Measurements from ENCODE around the gene SLC35F1.

SLC35F1 gene

DNA sequence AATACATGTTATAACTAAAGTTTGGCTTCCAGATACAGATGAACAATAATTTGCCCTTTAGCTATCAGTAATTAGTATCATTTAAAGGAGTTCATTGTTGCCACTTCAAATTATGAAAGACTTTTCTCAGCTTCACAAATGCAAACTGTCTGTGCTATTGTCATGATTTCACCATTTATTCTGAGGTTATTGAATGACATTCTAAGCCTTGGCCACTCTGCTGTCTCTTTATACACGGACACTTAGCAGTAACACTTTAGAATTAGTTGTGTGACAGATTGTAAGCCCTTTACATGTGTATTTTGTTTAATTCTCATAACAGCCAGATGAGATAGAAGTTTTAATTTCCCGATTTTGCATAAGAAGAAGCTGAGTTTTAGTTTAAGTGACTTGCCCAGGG lies 176.6 kb downstream of the SLC35F1 start:
- H3K27ac ChIP-seq (replicated peaks; ENCODE audit: low read length): no peak overlapping the region
- H3K4me2 ChIP-seq (ENCODE audit: insufficient read depth, low read length, poor library complexity, severe bottlenecking): no peak overlapping the region
- no peak overlapping the region for H2AFZ ChIP-seq (ENCODE audit: low read length)
- H2BK5ac ChIP-seq (ENCODE audit: low read length): no peak overlapping the region
- WGBS, 2 donors (ENCODE audit: extremely low coverage in 2 of 2, insufficient read length in 2 of 2, insufficient replicate concordance in 1 of 2): no CpG with 5 or more reads among the region's 2 CpGs
- no peak overlapping the region for H4K91ac ChIP-seq (ENCODE audit: low read depth, low read length, poor library complexity)
- no peaks in the 10 kb centered on the region for H3K79me1 ChIP-seq (ENCODE audit: low read depth, low read length)
- H3K23ac ChIP-seq (ENCODE audit: low read depth, low read length, poor library complexity): no peak overlapping the region
- no peak overlapping the region for H3K14ac ChIP-seq (ENCODE audit: low read length)
- no peak overlapping the region for H2BK12ac ChIP-seq (ENCODE audit: low read length)
- no peak overlapping the region for H3K9ac ChIP-seq (ENCODE audit: low read depth, low read length, poor library complexity)
- DNase-seq (ENCODE audit: low spot score): no peak
- no peak overlapping the region for H4K8ac ChIP-seq (ENCODE audit: low read depth, low read length)
- no peaks in the 10 kb centered on the region for H3K36me3 ChIP-seq (replicated peaks in 1 of 2; ENCODE audit: control insufficient read depth in 2 of 2, insufficient read depth in 2 of 2, low read length in 2 of 2)
- no peak overlapping the region for H3K4me3 ChIP-seq (ENCODE audit: low read length in 2 of 2)
- no peak overlapping the region for H2AK5ac ChIP-seq (ENCODE audit: low read depth, low read length)
- H3K4me1 ChIP-seq (ENCODE audit: control insufficient read depth in 2 of 2, insufficient read depth in 1 of 2, low read depth in 1 of 2, low read length in 2 of 2): no peaks in the 10 kb centered on the region
- no peak overlapping the region for H2BK15ac ChIP-seq (ENCODE audit: low read length)
- H2BK120ac ChIP-seq (ENCODE audit: low read depth, low read length): no peak overlapping the region
- H3K27me3 ChIP-seq (ENCODE audit: control insufficient read depth in 3 of 3, insufficient read depth in 3 of 3, low read depth in 1 of 3, low read length in 3 of 3): no peaks in the 10 kb centered on the region
- no peak overlapping the region for H3K18ac ChIP-seq (ENCODE audit: low read length)
- no peaks in the 10 kb centered on the region for H3K9me3 ChIP-seq (replicated peaks in 1 of 2; ENCODE audit: control insufficient read depth in 2 of 2, insufficient read depth in 1 of 2, low read depth in 1 of 2, low read length in 2 of 2)
- H3K4ac ChIP-seq (ENCODE audit: low read length): no peak overlapping the region

DNA sequence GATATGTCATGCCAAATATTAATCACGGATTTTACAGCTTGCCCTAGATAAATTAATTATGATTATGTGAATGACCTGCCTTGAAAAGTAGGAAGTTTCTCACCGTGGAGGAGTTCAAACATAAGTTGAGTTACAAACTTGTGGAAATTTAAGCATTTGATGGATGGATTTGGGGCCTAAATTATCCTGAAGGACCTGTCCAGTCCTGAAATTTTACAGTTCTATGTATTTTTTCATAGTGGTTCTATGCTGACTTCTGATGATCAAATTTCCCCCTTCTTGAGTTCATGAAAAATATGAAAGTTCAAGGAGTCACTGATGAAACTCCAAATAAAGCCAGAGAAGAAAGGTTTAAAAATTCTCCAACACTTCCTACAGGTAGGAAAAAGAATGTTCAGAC lies 178.6 kb downstream of the SLC35F1 start:
- no peak overlapping the region for H2BK5ac ChIP-seq (ENCODE audit: low read length)
- H3K27me3 ChIP-seq (ENCODE audit: control insufficient read depth in 3 of 3, insufficient read depth in 3 of 3, low read depth in 1 of 3, low read length in 3 of 3): no peaks in the 10 kb centered on the region
- H3K36me3 ChIP-seq (replicated peaks in 1 of 2; ENCODE audit: control insufficient read depth in 2 of 2, insufficient read depth in 2 of 2, low read length in 2 of 2): no peaks in the 10 kb centered on the region
- no peak for DNase-seq (ENCODE audit: low spot score)
- H2BK12ac ChIP-seq (ENCODE audit: low read length): no peak overlapping the region
- no peak overlapping the region for H3K18ac ChIP-seq (ENCODE audit: low read length)
- H3K4ac ChIP-seq (ENCODE audit: low read length): no peak overlapping the region
- no peak overlapping the region for H3K9ac ChIP-seq (ENCODE audit: low read depth, low read length, poor library complexity)
- H3K14ac ChIP-seq (ENCODE audit: low read length): no peak overlapping the region
- H4K91ac ChIP-seq (ENCODE audit: low read depth, low read length, poor library complexity): no peak overlapping the region
- no peak overlapping the region for H2BK120ac ChIP-seq (ENCODE audit: low read depth, low read length)
- H3K27ac ChIP-seq (replicated peaks; ENCODE audit: low read length): no peak overlapping the region
- no peak overlapping the region for H3K23ac ChIP-seq (ENCODE audit: low read depth, low read length, poor library complexity)
- H2AK5ac ChIP-seq (ENCODE audit: low read depth, low read length): no peak overlapping the region
- no peak overlapping the region for H2BK15ac ChIP-seq (ENCODE audit: low read length)
- H3K4me1 ChIP-seq (ENCODE audit: control insufficient read depth in 2 of 2, insufficient read depth in 1 of 2, low read depth in 1 of 2, low read length in 2 of 2): no peaks in the 10 kb centered on the region
- peaks cover 0 to 5% of the 10 kb centered on the region in 2 donors for H3K9me3 ChIP-seq (replicated peaks in 1 of 2; ENCODE audit: control insufficient read depth in 2 of 2, insufficient read depth in 1 of 2, low read depth in 1 of 2, low read length in 2 of 2)
- H3K4me2 ChIP-seq (ENCODE audit: insufficient read depth, low read length, poor library complexity, severe bottlenecking): no peak overlapping the region
- no peaks in the 10 kb centered on the region for H3K79me1 ChIP-seq (ENCODE audit: low read depth, low read length)
- no peak overlapping the region for H4K8ac ChIP-seq (ENCODE audit: low read depth, low read length)
- no peak overlapping the region for H2AFZ ChIP-seq (ENCODE audit: low read length)
- no CpG with 5 or more reads among the region's 2 CpGs for WGBS, 2 donors (ENCODE audit: extremely low coverage in 2 of 2, insufficient read length in 2 of 2, insufficient replicate concordance in 1 of 2)
- H3K4me3 ChIP-seq (ENCODE audit: low read length in 2 of 2): no peak overlapping the region

DNA sequence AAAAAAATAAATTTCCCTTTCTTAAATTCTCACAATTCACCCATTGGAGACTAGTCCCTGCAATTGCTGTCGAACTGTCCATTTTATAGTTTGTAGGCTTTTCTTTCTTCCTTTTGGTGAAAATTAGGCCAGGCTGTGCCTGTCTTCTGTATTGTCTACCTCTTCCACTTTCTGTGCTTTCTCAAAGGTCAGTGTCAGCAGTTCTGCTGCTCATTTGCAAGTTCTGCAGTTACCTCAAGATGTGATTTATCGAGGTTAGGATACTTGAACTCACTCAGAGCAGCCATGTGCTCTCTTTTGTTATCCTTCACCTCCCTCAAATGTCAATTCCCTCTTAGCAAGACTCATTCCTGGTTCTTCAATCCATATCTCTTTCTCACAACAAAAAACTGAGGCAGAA lies 179.1 kb downstream of the SLC35F1 start:
- H3K4me1 ChIP-seq (ENCODE audit: control insufficient read depth in 2 of 2, insufficient read depth in 1 of 2, low read depth in 1 of 2, low read length in 2 of 2): no peaks in the 10 kb centered on the region
- H3K79me1 ChIP-seq (ENCODE audit: low read depth, low read length): no peaks in the 10 kb centered on the region
- no CpG with 5 or more reads among the region's 2 CpGs for WGBS, 2 donors (ENCODE audit: extremely low coverage in 2 of 2, insufficient read length in 2 of 2, insufficient replicate concordance in 1 of 2)
- no peak overlapping the region for H3K9ac ChIP-seq (ENCODE audit: low read depth, low read length, poor library complexity)
- H3K18ac ChIP-seq (ENCODE audit: low read length): no peak overlapping the region
- DNase-seq (ENCODE audit: low spot score): no peak
- no peak overlapping the region for H2BK15ac ChIP-seq (ENCODE audit: low read length)
- H3K27me3 ChIP-seq (ENCODE audit: control insufficient read depth in 3 of 3, insufficient read depth in 3 of 3, low read depth in 1 of 3, low read length in 3 of 3): no peaks in the 10 kb centered on the region
- H3K4ac ChIP-seq (ENCODE audit: low read length): no peak overlapping the region
- H3K27ac ChIP-seq (replicated peaks; ENCODE audit: low read length): no peak overlapping the region
- no peak overlapping the region for H2AK5ac ChIP-seq (ENCODE audit: low read depth, low read length)
- no peaks in the 10 kb centered on the region for H3K36me3 ChIP-seq (replicated peaks in 1 of 2; ENCODE audit: control insufficient read depth in 2 of 2, insufficient read depth in 2 of 2, low read length in 2 of 2)
- no peak overlapping the region for H3K4me3 ChIP-seq (ENCODE audit: low read length in 2 of 2)
- H3K9me3 ChIP-seq (replicated peaks in 1 of 2; ENCODE audit: control insufficient read depth in 2 of 2, insufficient read depth in 1 of 2, low read depth in 1 of 2, low read length in 2 of 2): peaks cover 0 to 10% of the 10 kb centered on the region in 2 donors
- no peak overlapping the region for H3K23ac ChIP-seq (ENCODE audit: low read depth, low read length, poor library complexity)
- H2AFZ ChIP-seq (ENCODE audit: low read length): no peak overlapping the region
- no peak overlapping the region for H4K8ac ChIP-seq (ENCODE audit: low read depth, low read length)
- no peak overlapping the region for H2BK120ac ChIP-seq (ENCODE audit: low read depth, low read length)
- H4K91ac ChIP-seq (ENCODE audit: low read depth, low read length, poor library complexity): no peak overlapping the region
- H2BK5ac ChIP-seq (ENCODE audit: low read length): no peak overlapping the region
- H2BK12ac ChIP-seq (ENCODE audit: low read length): no peak overlapping the region
- no peak overlapping the region for H3K14ac ChIP-seq (ENCODE audit: low read length)
- no peak overlapping the region for H3K4me2 ChIP-seq (ENCODE audit: insufficient read depth, low read length, poor library complexity, severe bottlenecking)

DNA sequence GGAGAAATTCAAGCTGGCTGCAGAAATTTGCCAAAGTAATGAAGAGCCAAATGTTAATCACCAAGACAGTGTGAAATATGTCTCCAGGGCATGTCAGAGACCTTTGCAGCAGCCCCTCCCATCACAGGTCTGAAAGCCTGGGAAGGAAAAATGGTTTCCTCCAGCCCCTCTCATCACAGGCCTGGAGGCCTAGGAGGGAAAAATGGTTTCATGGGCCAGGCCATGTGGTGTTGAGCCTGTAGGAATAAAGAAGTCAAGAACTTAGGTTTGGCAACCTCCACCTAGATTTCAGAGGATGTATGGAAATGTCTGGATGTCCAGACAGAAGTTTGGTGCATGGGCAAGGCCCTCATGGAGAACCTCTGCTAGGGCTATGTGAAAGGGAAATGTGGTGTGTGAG lies 185.0 kb downstream of the SLC35F1 start:
- Histone ChIP-seq H3K4me2 (ENCODE audit: insufficient read depth, low read length, poor library complexity, severe bottlenecking) (no peak overlapping the region), H2BK12ac (ENCODE audit: low read length) (no peak overlapping the region), H3K36me3 (replicated peaks in 1 of 2; ENCODE audit: control insufficient read depth in 2 of 2, insufficient read depth in 2 of 2, low read length in 2 of 2) (no peaks in the 10 kb centered on the region), H3K14ac (ENCODE audit: low read length) (no peak overlapping the region), H3K4me1 (ENCODE audit: control insufficient read depth in 2 of 2, insufficient read depth in 1 of 2, low read depth in 1 of 2, low read length in 2 of 2) (peaks cover 0 to 3% of the 10 kb centered on the region in 2 donors), H2BK15ac (ENCODE audit: low read length) (no peak overlapping the region), H3K9me3 (replicated peaks in 1 of 2; ENCODE audit: control insufficient read depth in 2 of 2, insufficient read depth in 1 of 2, low read depth in 1 of 2, low read length in 2 of 2) (peaks cover 1 to 39% of the 10 kb centered on the region in 2 donors), H2BK5ac (ENCODE audit: low read length) (no peak overlapping the region), H3K27me3 (ENCODE audit: control insufficient read depth in 3 of 3, insufficient read depth in 3 of 3, low read depth in 1 of 3, low read length in 3 of 3) (no peaks in the 10 kb centered on the region), H3K18ac (ENCODE audit: low read length) (no peak overlapping the region), H3K4me3 (ENCODE audit: low read length in 2 of 2) (no peak overlapping the region), H4K8ac (ENCODE audit: low read depth, low read length) (no peak overlapping the region), H4K91ac (ENCODE audit: low read depth, low read length, poor library complexity) (no peak overlapping the region), H2AFZ (ENCODE audit: low read length) (no peak overlapping the region), H2AK5ac (ENCODE audit: low read depth, low read length) (no peak overlapping the region), H3K79me1 (ENCODE audit: low read depth, low read length) (no peaks in the 10 kb centered on the region), H3K9ac (ENCODE audit: low read depth, low read length, poor library complexity) (no peak overlapping the region), H3K23ac (ENCODE audit: low read depth, low read length, poor library complexity) (no peak overlapping the region), H3K4ac (ENCODE audit: low read length) (no peak overlapping the region), H2BK120ac (ENCODE audit: low read depth, low read length) (no peak overlapping the region), H3K27ac (replicated peaks; ENCODE audit: low read length) (no peak overlapping the region)
- DNase-seq (ENCODE audit: low spot score): no peak

Measured in neuronal stem cell (in vitro differentiated cells).